HepG2 (cell line): ENCODE data around the gene ZNF334. TPM values are rescaled to one million over a fixed set of nuclear protein-coding genes. Genes with fewer than 3 reads are reported as not detected.

Experiments used
- ATAC-seq: fragments of 200-7000 bp; cut with Tn5 transposase; 3 replicates; pipeline ENCODE4 v1.9.1; 2020; ENCODE audit warnings: mild to moderate bottlenecking, moderate library complexity
- BruUV-seq: library from RNA; stranded (reverse); fragments of 400-500 nt; replicated peaks from 2 replicates; lab custom pipeline; 2021; lab: Mats Ljungman, UMichigan
- CTCF ChIA-PET: fragments of 300-600 bp; formaldehyde crosslinking; extraction: SDS; loops from one replicate; lab custom pipeline; 2021; ENCODE audit warnings: low total read pairs, inconsistent platforms, low intra/inter-chr PET ratio; lab: Yijun Ruan, JAX
- POLR2A ChIA-PET: fragments of 350-600 bp; sonication (Branson Sonifier 250); formaldehyde crosslinking; loops from one replicate; lab custom pipeline; 2020; ENCODE audit warnings: antibody characterized with exemption, inconsistent platforms; lab: Yijun Ruan, JAX
- DNase-seq: peaks from one replicate; pipeline ENCODE4 v3.0.0-alpha.2; 2015; ENCODE audit warnings: low spot score
- FAIRE-seq: peaks from 3 replicates; lab custom pipeline; 2011; peaks lifted over from hg19 to GRCh38; lab: Jason Lieb, UNC
- H2AFZ ChIP-seq: one replicate; pipeline ENCODE4 v1.6.1; 2011; ENCODE audit warnings: low read length, inconsistent platforms
- H3K27ac ChIP-seq: fragments of 300-600 bp; 3 replicates; pipeline ENCODE4 v1.8.0; 2011; ENCODE audit warnings: mixed run types, mild to moderate bottlenecking, mixed read lengths, low read length, inconsistent platforms; ENCODE audit not compliant: insufficient read depth; ENCODE audit errors: extremely low read length
- H3K27me3 ChIP-seq, 2 experiments: fragments of 200-600 bp in 1 of 2; 2 replicates in 1 of 2; 3 replicates in 1 of 2; pipeline versions ENCODE4 v1.6.0 to v1.8.0; 2011; ENCODE audit warnings: low read length in 2 of 2, mild to moderate bottlenecking in 2 of 2, moderate library complexity in 2 of 2, inconsistent platforms in 1 of 2; ENCODE audit not compliant: insufficient read depth in 2 of 2, control insufficient read depth in 1 of 2
- H3K36me3 ChIP-seq, 2 experiments: fragments of 200-600 bp in 1 of 2; replicated peaks in 1 of 2; 2 replicates in 1 of 2; 3 replicates in 1 of 2; pipeline versions ENCODE4 v1.5.1 to v1.8.0; 2011; ENCODE audit warnings: low read length in 2 of 2, inconsistent platforms in 1 of 2; ENCODE audit not compliant: insufficient read depth in 2 of 2, control insufficient read depth in 1 of 2
- H3K4me1 ChIP-seq: 2 replicates; pipeline ENCODE4 v1.5.1; 2012; ENCODE audit warnings: low read length, inconsistent platforms; ENCODE audit not compliant: insufficient read depth
- H3K4me2 ChIP-seq: 2 replicates; pipeline ENCODE4 v1.6.0; 2011; ENCODE audit warnings: low read depth, low read length, inconsistent platforms
- H3K4me3 ChIP-seq, 3 experiments: fragments of 200-600 bp in 1 of 3; sonication (generic), shearing (Covaris generic) in 1 of 3; replicated peaks in 1 of 3; 2 replicates each; pipeline ENCODE4 v1.5.1; 2011 to 2016; ENCODE audit warnings: low read length in 3 of 3, inconsistent platforms in 2 of 3, low read depth in 2 of 3, mild to moderate bottlenecking in 2 of 3, control low read depth in 1 of 3, mixed read lengths in 1 of 3; ENCODE audit not compliant: insufficient read depth in 1 of 3
- H3K79me2 ChIP-seq: one replicate; pipeline ENCODE4 v1.6.1; 2011; ENCODE audit warnings: low read length, inconsistent platforms; ENCODE audit not compliant: insufficient read depth
- H3K9ac ChIP-seq: 2 replicates; pipeline ENCODE4 v1.6.0; 2011; ENCODE audit warnings: mild to moderate bottlenecking, low read depth, low read length, inconsistent platforms; ENCODE audit not compliant: insufficient read depth
- H3K9me3 ChIP-seq: 2 replicates; pipeline ENCODE4 v1.5.1; 2012; ENCODE audit warnings: mild to moderate bottlenecking, low read length
- H4K20me1 ChIP-seq: 2 replicates; pipeline ENCODE4 v1.6.0; 2011; ENCODE audit warnings: inconsistent platforms, mild to moderate bottlenecking, low read length, moderate library complexity; ENCODE audit not compliant: insufficient read depth
- KLF11 ChIP-seq: IDR thresholded peaks from 2 replicates; pipeline ENCODE4 v1.6.1; 2016; ENCODE audit warnings: missing compliant biosample characterization
- MBD4 ChIP-seq: IDR thresholded peaks from 2 replicates; pipeline ENCODE4 v1.6.1; 2012; ENCODE audit warnings: low read length, inconsistent platforms, borderline replicate concordance
- NR2C2 ChIP-seq: sonication (generic); formaldehyde crosslinking; IDR thresholded peaks from 2 replicates; pipeline ENCODE4 v1.4.0; 2020; ENCODE audit warnings: missing genetic modification reagents, mild to moderate bottlenecking, moderate library complexity, borderline replicate concordance
- RFXANK ChIP-seq: IDR thresholded peaks from 2 replicates; pipeline ENCODE4 v1.6.1; 2016
- SRSF4 ChIP-seq: fragments of 200-400 bp; formaldehyde crosslinking; IDR thresholded peaks from one replicate; pipeline ENCODE4 v1.6.1; 2018; ENCODE audit warnings: mild to moderate bottlenecking, low read depth, low read length, moderate library complexity; ENCODE audit not compliant: poor library complexity, severe bottlenecking
- TOE1 ChIP-seq: sonication (generic); formaldehyde crosslinking; IDR thresholded peaks from 2 replicates; pipeline ENCODE4 v1.4.0; 2020; ENCODE audit warnings: mild to moderate bottlenecking, missing genetic modification reagents
- U2AF1 ChIP-seq: fragments of 200-400 bp; formaldehyde crosslinking; optimal IDR thresholded peaks from 2 replicates; pipeline ENCODE3; 2017; ENCODE audit warnings: mild to moderate bottlenecking, low read depth, low read length
- ZBTB21 ChIP-seq: sonication (generic); formaldehyde crosslinking; IDR thresholded peaks from 2 replicates; pipeline ENCODE4 v1.4.0; 2020; ENCODE audit warnings: missing genetic modification reagents
- ZFP36L2 ChIP-seq: sonication (generic); formaldehyde crosslinking; IDR thresholded peaks from 2 replicates; pipeline ENCODE4 v1.4.0; 2020; ENCODE audit warnings: missing genetic modification reagents
- ZKSCAN1 ChIP-seq: fragments of 150-350 bp; IDR thresholded peaks from 2 replicates; pipeline ENCODE4 v1.6.1; 2014; ENCODE audit warnings: low read length
- ZNF224 ChIP-seq: sonication (generic); formaldehyde crosslinking; IDR thresholded peaks from 2 replicates; pipeline ENCODE4 v1.5.0; 2020; ENCODE audit warnings: mild to moderate bottlenecking, missing genetic modification reagents
- ZNF484 ChIP-seq: sonication (generic); formaldehyde crosslinking; IDR thresholded peaks from 2 replicates; pipeline ENCODE4 v1.5.1; 2020; ENCODE audit warnings: mild to moderate bottlenecking, low read depth, missing genetic modification reagents, borderline replicate concordance
- ZNF629 ChIP-seq: sonication (generic); formaldehyde crosslinking; conservative IDR thresholded peaks from 2 replicates; pipeline ENCODE4 v1.5.0; 2020; ENCODE audit warnings: missing genetic modification reagents
- ZNF772 ChIP-seq: sonication (generic); formaldehyde crosslinking; IDR thresholded peaks from 2 replicates; pipeline ENCODE4 v1.5.0; 2020; ENCODE audit warnings: mild to moderate bottlenecking, missing genetic modification reagents
- ZNF878 ChIP-seq: sonication (generic); formaldehyde crosslinking; IDR thresholded peaks from 2 replicates; pipeline ENCODE4 v1.8.1; 2023; ENCODE audit warnings: mild to moderate bottlenecking, missing genetic modification reagents, moderate library complexity
- WGBS: methylation state at CpG from one replicate; pipeline ENCODE4 v1.1.6; 2017; ENCODE audit warnings: low lambda C conversion rate; 5-methylcytosine and 5-hydroxymethylcytosine counted together
- in situ Hi-C: cut with HindIII; loops from 2 replicates; pipeline ENCODE4 v1.10.0; 2017; ENCODE audit warnings: low pct_unique_long_range_greater_than_20kb; ENCODE audit not compliant: extremely low pct_ligation_motif_present
- intact Hi-C: fragments of 100-400 bp; cut with micrococcal nuclease; formaldehyde crosslinking; loops from one replicate; pipeline ENCODE4 v1.10.0; 2022; ENCODE audit not compliant: unreplicated experiment
- polyA plus RNA-seq, 8 experiments: library from polyadenylated mRNA; depleted of rRNA in 3 of 8; stranded (reverse) in 7 of 8; unstranded in 1 of 8; fragments of >200 nt; fragmentation: Illumina TruSeq in 4 of 8; extraction: Trizol in 4 of 8; gene quantifications; 2 replicates each; pipeline versions ENCODE4 v1.2.1 to v1.2.3, GENCODE V29; 2011 to 2016; ENCODE audit warnings: low read depth in 4 of 8, missing spikeins in 1 of 8, mixed read lengths in 1 of 8; ENCODE audit not compliant: insufficient read depth in 1 of 8
- total RNA-seq, 5 experiments: library from RNA; depleted of rRNA; stranded (reverse); fragments of >200 nt; fragmentation: Illumina TruSeq; extraction: Trizol; gene quantifications; 2 replicates each; pipeline ENCODE4 v1.2.3, GENCODE V29; 2016; ENCODE audit warnings: low read depth in 1 of 5
- TF ChIP-seq, protein P1 (sequence below): sonication (generic); formaldehyde crosslinking; IDR thresholded peaks from 2 replicates; pipeline ENCODE4 v1.5.1; 2020; ENCODE audit warnings: missing genetic modification reagents, mild to moderate bottlenecking, borderline replicate concordance
- TF ChIP-seq, protein P2 (sequence below): sonication (generic); formaldehyde crosslinking; IDR thresholded peaks from 2 replicates; pipeline ENCODE4 v1.5.0; 2020; ENCODE audit warnings: mild to moderate bottlenecking, missing genetic modification reagents
- TF ChIP-seq, protein P3 (sequence below): sonication (generic); formaldehyde crosslinking; IDR thresholded peaks from 2 replicates; pipeline ENCODE4 v1.5.0; 2020; ENCODE audit warnings: missing genetic modification reagents, mild to moderate bottlenecking, borderline replicate concordance
- TF ChIP-seq, protein P4 (sequence below): sonication (generic); formaldehyde crosslinking; IDR thresholded peaks from 2 replicates; pipeline ENCODE4 v1.5.1; 2020; ENCODE audit warnings: mild to moderate bottlenecking, missing genetic modification reagents

The ZNF334 gene
- total and polyA plus RNA-seq, 2 of the 13 experiments (the other 11 are each of a cell fraction or from before 2014, with no cell fraction given) = 4.8 to 7.8 TPM

DNA sequence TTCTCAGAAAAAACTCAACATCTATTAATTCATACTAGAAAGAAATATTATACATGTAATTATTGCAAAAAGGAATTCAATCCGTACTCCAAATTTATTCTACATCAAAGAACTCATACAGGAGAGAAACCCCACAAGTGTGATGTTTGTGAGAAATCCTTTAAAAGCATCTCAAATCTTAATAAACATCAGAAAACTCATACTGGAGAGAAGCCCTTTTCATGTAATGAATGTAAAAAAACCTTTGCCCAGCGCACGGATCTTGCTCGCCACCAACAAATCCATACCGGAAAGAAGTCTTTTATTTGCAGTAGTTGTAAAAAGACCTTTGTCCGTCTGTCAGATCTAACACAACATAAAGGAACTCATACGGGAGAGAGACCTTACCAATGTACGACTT is 22.0 kb downstream of the ZNF334 start:
- H3K9ac ChIP-seq = no peak overlapping the region
- H3K79me2 ChIP-seq = no peaks in the 10 kb centered on the region
- no peak overlapping the region for H3K27ac ChIP-seq
- H3K36me3 ChIP-seq = no peaks in the 10 kb centered on the region
- no peak overlapping the region; a peak in 1 of 6 replicates for H3K4me3 ChIP-seq
- H3K4me1 ChIP-seq = peaks cover 22% of the 10 kb centered on the region
- DNase-seq (peak; percentile 50), FAIRE-seq (no peak), ATAC-seq (peak; percentile 83)
- ChIA-PET CTCF (no interaction called here), POLR2A (no interaction called here)
- H2AFZ ChIP-seq = no peak overlapping the region
- 18% methylated on average over 8 of the region's 8 CpGs for WGBS
- peak overlapping the region; percentile 47 for H3K4me2 ChIP-seq
- no peaks in the 10 kb centered on the region for H3K9me3 ChIP-seq
- peaks cover 0 to 8% of the 10 kb centered on the region in 2 experiments; a peak in 2 of 5 replicates for H3K27me3 ChIP-seq
- intact Hi-C loops = no loop called here
- in situ Hi-C loops = no loop called here
- no peaks in the 10 kb centered on the region for H4K20me1 ChIP-seq
- BruUV-seq = no TSS peak
- TF ChIP-seq ZKSCAN1 = no peak
- no peak for TF ChIP-seq SRSF4
- no peak for TF ChIP-seq ZBTB21 (CRISPR knock-in tag)
- TF ChIP-seq, protein P1, sequence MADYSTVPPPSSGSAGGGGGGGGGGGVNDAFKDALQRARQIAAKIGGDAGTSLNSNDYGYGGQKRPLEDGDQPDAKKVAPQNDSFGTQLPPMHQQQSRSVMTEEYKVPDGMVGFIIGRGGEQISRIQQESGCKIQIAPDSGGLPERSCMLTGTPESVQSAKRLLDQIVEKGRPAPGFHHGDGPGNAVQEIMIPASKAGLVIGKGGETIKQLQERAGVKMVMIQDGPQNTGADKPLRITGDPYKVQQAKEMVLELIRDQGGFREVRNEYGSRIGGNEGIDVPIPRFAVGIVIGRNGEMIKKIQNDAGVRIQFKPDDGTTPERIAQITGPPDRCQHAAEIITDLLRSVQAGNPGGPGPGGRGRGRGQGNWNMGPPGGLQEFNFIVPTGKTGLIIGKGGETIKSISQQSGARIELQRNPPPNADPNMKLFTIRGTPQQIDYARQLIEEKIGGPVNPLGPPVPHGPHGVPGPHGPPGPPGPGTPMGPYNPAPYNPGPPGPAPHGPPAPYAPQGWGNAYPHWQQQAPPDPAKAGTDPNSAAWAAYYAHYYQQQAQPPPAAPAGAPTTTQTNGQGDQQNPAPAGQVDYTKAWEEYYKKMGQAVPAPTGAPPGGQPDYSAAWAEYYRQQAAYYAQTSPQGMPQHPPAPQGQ (CRISPR knock-in tag) = no peak
- TF ChIP-seq U2AF1 = no peak
- no peak for TF ChIP-seq TOE1 (CRISPR knock-in tag)
- TF ChIP-seq RFXANK (CRISPR knock-in tag) = no peak
- no peak for TF ChIP-seq MBD4
- TF ChIP-seq ZNF772 (CRISPR knock-in tag) = no peak
- no peak for TF ChIP-seq ZNF484 (CRISPR knock-in tag)
- TF ChIP-seq NR2C2 (CRISPR knock-in tag) = no peak
- TF ChIP-seq, protein P2, sequence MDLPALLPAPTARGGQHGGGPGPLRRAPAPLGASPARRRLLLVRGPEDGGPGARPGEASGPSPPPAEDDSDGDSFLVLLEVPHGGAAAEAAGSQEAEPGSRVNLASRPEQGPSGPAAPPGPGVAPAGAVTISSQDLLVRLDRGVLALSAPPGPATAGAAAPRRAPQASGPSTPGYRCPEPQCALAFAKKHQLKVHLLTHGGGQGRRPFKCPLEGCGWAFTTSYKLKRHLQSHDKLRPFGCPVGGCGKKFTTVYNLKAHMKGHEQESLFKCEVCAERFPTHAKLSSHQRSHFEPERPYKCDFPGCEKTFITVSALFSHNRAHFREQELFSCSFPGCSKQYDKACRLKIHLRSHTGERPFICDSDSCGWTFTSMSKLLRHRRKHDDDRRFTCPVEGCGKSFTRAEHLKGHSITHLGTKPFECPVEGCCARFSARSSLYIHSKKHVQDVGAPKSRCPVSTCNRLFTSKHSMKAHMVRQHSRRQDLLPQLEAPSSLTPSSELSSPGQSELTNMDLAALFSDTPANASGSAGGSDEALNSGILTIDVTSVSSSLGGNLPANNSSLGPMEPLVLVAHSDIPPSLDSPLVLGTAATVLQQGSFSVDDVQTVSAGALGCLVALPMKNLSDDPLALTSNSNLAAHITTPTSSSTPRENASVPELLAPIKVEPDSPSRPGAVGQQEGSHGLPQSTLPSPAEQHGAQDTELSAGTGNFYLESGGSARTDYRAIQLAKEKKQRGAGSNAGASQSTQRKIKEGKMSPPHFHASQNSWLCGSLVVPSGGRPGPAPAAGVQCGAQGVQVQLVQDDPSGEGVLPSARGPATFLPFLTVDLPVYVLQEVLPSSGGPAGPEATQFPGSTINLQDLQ (CRISPR knock-in tag) = no peak
- TF ChIP-seq ZNF629 = no peak
- TF ChIP-seq ZFP36L2 = no peak
- TF ChIP-seq, protein P3, sequence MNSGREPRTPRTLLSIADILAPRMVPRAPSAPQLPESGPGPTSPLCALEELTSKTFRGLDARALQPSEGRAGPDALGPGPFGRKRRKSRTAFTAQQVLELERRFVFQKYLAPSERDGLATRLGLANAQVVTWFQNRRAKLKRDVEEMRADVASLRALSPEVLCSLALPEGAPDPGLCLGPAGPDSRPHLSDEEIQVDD (CRISPR knock-in tag) = no peak
- no peak for TF ChIP-seq ZNF224
- TF ChIP-seq, protein P4, sequence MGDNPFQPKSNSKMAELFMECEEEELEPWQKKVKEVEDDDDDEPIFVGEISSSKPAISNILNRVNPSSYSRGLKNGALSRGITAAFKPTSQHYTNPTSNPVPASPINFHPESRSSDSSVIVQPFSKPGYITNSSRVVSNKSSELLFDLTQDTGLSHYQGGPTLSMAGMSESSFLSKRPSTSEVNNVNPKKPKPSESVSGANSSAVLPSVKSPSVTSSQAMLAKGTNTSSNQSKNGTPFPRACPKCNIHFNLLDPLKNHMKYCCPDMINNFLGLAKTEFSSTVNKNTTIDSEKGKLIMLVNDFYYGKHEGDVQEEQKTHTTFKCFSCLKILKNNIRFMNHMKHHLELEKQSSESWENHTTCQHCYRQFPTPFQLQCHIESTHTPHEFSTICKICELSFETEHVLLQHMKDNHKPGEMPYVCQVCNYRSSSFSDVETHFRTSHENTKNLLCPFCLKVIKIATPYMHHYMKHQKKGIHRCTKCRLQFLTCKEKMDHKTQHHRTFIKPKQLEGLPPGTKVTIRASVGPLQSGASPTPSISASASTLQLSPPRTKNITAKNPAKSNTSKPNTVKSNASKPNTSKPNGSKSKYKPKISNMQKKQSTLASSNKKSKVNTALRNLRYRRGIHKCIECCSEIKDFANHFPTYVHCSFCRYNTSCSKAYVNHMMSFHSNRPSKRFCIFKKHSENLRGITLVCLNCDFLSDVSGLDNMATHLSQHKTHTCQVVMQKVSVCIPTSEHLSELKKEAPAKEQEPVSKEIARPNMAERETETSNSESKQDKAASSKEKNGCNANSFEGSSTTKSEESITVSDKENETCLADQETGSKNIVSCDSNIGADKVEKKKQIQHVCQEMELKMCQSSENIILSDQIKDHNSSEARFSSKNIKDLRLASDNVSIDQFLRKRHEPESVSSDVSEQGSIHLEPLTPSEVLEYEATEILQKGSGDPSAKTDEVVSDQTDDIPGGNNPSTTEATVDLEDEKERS = no peak
- no peak for TF ChIP-seq ZNF878 (CRISPR knock-in tag)
- TF ChIP-seq KLF11 (CRISPR knock-in tag) = no peak
